NT2/D1 (cell line): ENCODE results near the gene CH25H.
"Not testable (repeated sequence)": the region's sequence is repeated elsewhere in the genome, so short reads cannot be mapped to it uniquely, and the experiment has no call there.

Experiments used
- DNase-seq: peaks from one replicate; pipeline ENCODE4 v3.0.0-alpha.2; 2011; ENCODE audit warnings: low read depth, low spot score
- H3K27me3 ChIP-seq: 2 replicates; pipeline ENCODE4 v1.6.0; 2011; ENCODE audit warnings: mild to moderate bottlenecking; ENCODE audit not compliant: insufficient read length, insufficient read depth
- H3K36me3 ChIP-seq: 2 replicates; pipeline ENCODE4 v1.6.1; 2011; ENCODE audit warnings: mild to moderate bottlenecking, low read length, mixed read lengths; ENCODE audit not compliant: insufficient read depth, insufficient read length
- H3K4me1 ChIP-seq: 2 replicates; pipeline ENCODE4 v1.5.1; 2011; ENCODE audit not compliant: insufficient read depth, insufficient read length
- H3K4me3 ChIP-seq: 2 replicates; pipeline ENCODE4 v1.5.1; 2011; ENCODE audit warnings: low read depth; ENCODE audit not compliant: insufficient read length
- H3K9ac ChIP-seq: 2 replicates; pipeline ENCODE4 v1.6.0; 2011; ENCODE audit warnings: low read depth; ENCODE audit not compliant: insufficient read length
- H3K9me3 ChIP-seq: 2 replicates; pipeline ENCODE4 v1.5.1; 2011; ENCODE audit warnings: mild to moderate bottlenecking, low read length; ENCODE audit not compliant: insufficient read depth
- SUZ12 ChIP-seq: IDR thresholded peaks from 2 replicates; pipeline ENCODE4 v1.6.1; 2011; ENCODE audit not compliant: insufficient read length, insufficient read depth; ENCODE audit errors: extremely low read depth
- YY1 ChIP-seq: IDR thresholded peaks from 2 replicates; pipeline ENCODE4 v1.6.1; 2011; ENCODE audit not compliant: insufficient read length, insufficient read depth
- ZNF274 ChIP-seq: IDR thresholded peaks from 2 replicates; pipeline ENCODE4 v1.6.1; 2011; ENCODE audit warnings: mild to moderate bottlenecking, low read depth, low read length

The CH25H gene

GRCh38 chr10:89171263-89171872, 35.7 kb downstream of the CH25H start:
- H3K36me3 ChIP-seq = no peaks in the 10 kb centered on the region
- no peaks in the 10 kb centered on the region for H3K9me3 ChIP-seq
- H3K4me3 ChIP-seq = no peak overlapping the region
- no peaks in the 10 kb centered on the region for H3K27me3 ChIP-seq
- no peak overlapping the region for H3K9ac ChIP-seq
- no peaks in the 10 kb centered on the region for H3K4me1 ChIP-seq
- DNase-seq = no peak
- TF ChIP-seq ZNF274 (no peak), SUZ12 (no peak), YY1 (no peak)

GRCh38 chr10:89168354-89168900, 38.7 kb downstream of the CH25H start:
- H3K27me3 ChIP-seq, H3K9ac ChIP-seq, H3K4me3 ChIP-seq, H3K4me1 ChIP-seq, DNase-seq, H3K9me3 ChIP-seq, H3K36me3 ChIP-seq: not testable (repeated sequence)

- H3K4me1 ChIP-seq = no peaks in the 10 kb centered on the region
- H3K4me3 ChIP-seq = no peak overlapping the region
These were observed 39.2 kb downstream of the CH25H start for GRCh38 chr10:89167915-89168314.

GRCh38 chr10:89165923-89166322, 41.2 kb downstream of the CH25H start:
- H3K9ac ChIP-seq = no peak overlapping the region
- no peaks in the 10 kb centered on the region for H3K27me3 ChIP-seq
- H3K4me3 ChIP-seq = no peak overlapping the region
- H3K36me3 ChIP-seq = no peaks in the 10 kb centered on the region
- DNase-seq = no peak
- TF ChIP-seq SUZ12 (no peak), ZNF274 (no peak), YY1 (no peak)
- no peaks in the 10 kb centered on the region for H3K9me3 ChIP-seq
- H3K4me1 ChIP-seq = no peaks in the 10 kb centered on the region

More at GRCh38 chr10:89167915-89168314, 39.2 kb downstream of the CH25H start:
- no peak for TF ChIP-seq YY1
- no peak for TF ChIP-seq SUZ12
- TF ChIP-seq ZNF274 = no peak
- Histone ChIP-seq H3K27me3 (no peaks in the 10 kb centered on the region), H3K36me3 (no peaks in the 10 kb centered on the region), H3K9ac (no peak overlapping the region), H3K9me3 (no peaks in the 10 kb centered on the region)
- no peak for DNase-seq

GRCh38 chr10:89164920-89165319, 42.2 kb downstream of the CH25H start:
- DNase-seq = no peak
- no peaks in the 10 kb centered on the region for H3K9me3 ChIP-seq
- TF ChIP-seq ZNF274 (no peak), SUZ12 (no peak), YY1 (no peak)
- H3K27me3 ChIP-seq = no peaks in the 10 kb centered on the region
- no peaks in the 10 kb centered on the region for H3K4me1 ChIP-seq
- H3K4me3 ChIP-seq = no peak overlapping the region
- H3K9ac ChIP-seq = no peak overlapping the region
- no peaks in the 10 kb centered on the region for H3K36me3 ChIP-seq

GRCh38 chr10:89164080-89164479, 43.0 kb downstream of the CH25H start:
- Histone ChIP-seq H3K9ac (no peak overlapping the region), H3K36me3 (no peaks in the 10 kb centered on the region), H3K4me3 (no peak overlapping the region), H3K9me3 (no peaks in the 10 kb centered on the region), H3K4me1 (no peaks in the 10 kb centered on the region), H3K27me3 (no peaks in the 10 kb centered on the region)
- TF ChIP-seq SUZ12 (no peak), YY1 (no peak), ZNF274 (no peak)
- no peak for DNase-seq

GRCh38 chr10:89163265-89163995, 43.7 kb downstream of the CH25H start:
- Histone ChIP-seq H3K9ac (no peak overlapping the region), H3K36me3 (no peaks in the 10 kb centered on the region), H3K4me3 (no peak overlapping the region), H3K27me3 (no peaks in the 10 kb centered on the region), H3K9me3 (no peaks in the 10 kb centered on the region), H3K4me1 (no peaks in the 10 kb centered on the region)
- DNase-seq = no peak
- no peak for TF ChIP-seq SUZ12
- no peak for TF ChIP-seq ZNF274
- no peak for TF ChIP-seq YY1
